GM12864 (cell line): ENCODE results near the gene SUCO.

Experiments
- DNase-seq: peaks from one replicate; pipeline ENCODE4 v3.0.0-alpha.2; 2011; ENCODE audit warnings: low read depth
- H3K4me3 ChIP-seq: 2 replicates; pipeline ENCODE4 v1.5.1; 2011; ENCODE audit warnings: mild to moderate bottlenecking, low read depth, low read length, control low read depth
- TF ChIP-seq, protein P1 (sequence below): IDR thresholded peaks from 2 replicates; pipeline ENCODE4 v1.5.1; 2011; ENCODE audit warnings: low read depth, mild to moderate bottlenecking, moderate library complexity, low read length, control low read depth, inconsistent platforms; ENCODE audit errors: missing control alignments

SUCO gene

GRCh38 chr1:172499636-172500141 is 33.3 kb upstream of the SUCO start:
- DNase-seq: peak; percentile 3
- no peak overlapping the region for H3K4me3 ChIP-seq
- TF ChIP-seq, protein P1, sequence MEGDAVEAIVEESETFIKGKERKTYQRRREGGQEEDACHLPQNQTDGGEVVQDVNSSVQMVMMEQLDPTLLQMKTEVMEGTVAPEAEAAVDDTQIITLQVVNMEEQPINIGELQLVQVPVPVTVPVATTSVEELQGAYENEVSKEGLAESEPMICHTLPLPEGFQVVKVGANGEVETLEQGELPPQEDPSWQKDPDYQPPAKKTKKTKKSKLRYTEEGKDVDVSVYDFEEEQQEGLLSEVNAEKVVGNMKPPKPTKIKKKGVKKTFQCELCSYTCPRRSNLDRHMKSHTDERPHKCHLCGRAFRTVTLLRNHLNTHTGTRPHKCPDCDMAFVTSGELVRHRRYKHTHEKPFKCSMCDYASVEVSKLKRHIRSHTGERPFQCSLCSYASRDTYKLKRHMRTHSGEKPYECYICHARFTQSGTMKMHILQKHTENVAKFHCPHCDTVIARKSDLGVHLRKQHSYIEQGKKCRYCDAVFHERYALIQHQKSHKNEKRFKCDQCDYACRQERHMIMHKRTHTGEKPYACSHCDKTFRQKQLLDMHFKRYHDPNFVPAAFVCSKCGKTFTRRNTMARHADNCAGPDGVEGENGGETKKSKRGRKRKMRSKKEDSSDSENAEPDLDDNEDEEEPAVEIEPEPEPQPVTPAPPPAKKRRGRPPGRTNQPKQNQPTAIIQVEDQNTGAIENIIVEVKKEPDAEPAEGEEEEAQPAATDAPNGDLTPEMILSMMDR: no peak

GRCh38 chr1:172500207-172500606 is 32.7 kb upstream of the SUCO start:
- no peak for DNase-seq
- H3K4me3 ChIP-seq: no peak overlapping the region
- TF ChIP-seq, protein P1: no peak

DNA sequence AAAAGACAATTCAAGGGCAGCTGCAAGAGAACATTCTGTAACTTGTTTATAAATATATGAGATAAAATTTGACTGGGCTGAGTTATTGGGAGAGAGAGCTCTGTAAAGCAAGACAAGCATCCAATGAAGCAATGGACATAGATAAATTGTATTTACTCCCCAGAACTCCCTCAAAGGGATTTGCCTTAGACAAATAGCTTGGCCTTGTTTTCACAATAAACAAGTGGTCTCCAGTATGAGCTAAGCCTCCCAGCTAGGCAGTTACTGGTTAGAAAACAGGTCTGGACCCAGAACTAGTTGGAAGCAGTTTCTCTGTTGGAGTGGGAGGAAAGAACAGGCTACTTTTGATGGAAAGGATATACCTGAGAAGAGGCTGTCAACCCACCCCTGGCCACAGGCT is 25.2 kb upstream of the SUCO start:
- H3K4me3 ChIP-seq: no peak overlapping the region
- DNase-seq: no peak
- TF ChIP-seq, protein P1: no peak

- TF ChIP-seq, protein P1: no peak
- DNase-seq: no peak
Observed at GRCh38 chr1:172510479-172510878, 22.5 kb upstream of the SUCO start.

DNA sequence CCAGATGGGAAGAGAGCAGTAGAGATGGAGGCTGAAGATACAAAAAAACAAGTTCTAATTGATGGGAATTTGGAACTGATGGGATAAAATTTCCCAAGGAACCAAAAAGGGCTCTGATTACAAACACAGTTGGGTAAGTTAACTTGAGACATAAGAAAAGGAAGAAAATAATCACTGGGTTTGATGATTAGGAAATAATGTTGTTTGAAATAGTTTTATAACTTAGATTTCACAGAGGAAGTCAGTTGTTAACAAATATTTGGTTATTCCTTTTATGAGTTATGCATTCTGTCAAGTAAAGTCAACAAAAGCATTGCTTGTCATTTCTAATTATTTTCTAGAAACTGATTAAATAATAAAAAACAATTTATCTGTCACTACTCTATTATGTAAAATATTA is 20.4 kb upstream of the SUCO start:
- TF ChIP-seq, protein P1: no peak
- H3K4me3 ChIP-seq: no peak overlapping the region
- DNase-seq: no peak

More at GRCh38 chr1:172510479-172510878, 22.5 kb upstream of the SUCO start:
- no peak overlapping the region for H3K4me3 ChIP-seq

GRCh38 chr1:172513479-172513878 is 19.5 kb upstream of the SUCO start:
- TF ChIP-seq, protein P1: no peak
- no peak overlapping the region for H3K4me3 ChIP-seq
- no peak for DNase-seq

- no peak overlapping the region for H3K4me3 ChIP-seq
- DNase-seq: no peak
- TF ChIP-seq, protein P1: no peak
Observed at GRCh38 chr1:172514108-172514507, 18.8 kb upstream of the SUCO start.
